OCI-LY1 (cell line): ENCODE results near the gene OTOG.

Source experiments
- H2AFZ ChIP-seq: fragments of 200-600 bp; sonication (generic), shearing (Covaris generic); 2 replicates; pipeline ENCODE4 v1.6.0; 2014; ENCODE audit warnings: antibody characterized with exemption, mild to moderate bottlenecking, low read length
- H3F3A ChIP-seq: fragments of 200-600 bp; sonication (generic), shearing (Covaris generic); 2 replicates; pipeline ENCODE4 v1.6.0; 2014; ENCODE audit warnings: mild to moderate bottlenecking, antibody characterized with exemption, low read length, moderate library complexity; ENCODE audit not compliant: insufficient read depth
- H3K27ac ChIP-seq: fragments of 200-600 bp; sonication (generic); 2 replicates; pipeline ENCODE4 v1.5.1; 2014; ENCODE audit warnings: low read length, mixed run types, mild to moderate bottlenecking, low read depth; ENCODE audit not compliant: poor library complexity, severe bottlenecking
- H3K27me3 ChIP-seq: fragments of 200-600 bp; sonication (generic); 2 replicates; pipeline ENCODE4 v1.6.0; 2014; ENCODE audit warnings: antibody characterized with exemption, mild to moderate bottlenecking, low read length, moderate library complexity; ENCODE audit not compliant: insufficient read depth
- H3K36me3 ChIP-seq: fragments of 200-600 bp; sonication (generic); 2 replicates; pipeline ENCODE4 v1.6.1; 2014; ENCODE audit warnings: mild to moderate bottlenecking, antibody characterized with exemption, low read length, moderate library complexity, mixed read lengths; ENCODE audit not compliant: insufficient read depth
- H3K4me1 ChIP-seq: fragments of 200-600 bp; sonication (generic); 2 replicates; pipeline ENCODE4 v1.5.1; 2014; ENCODE audit warnings: mild to moderate bottlenecking, low read length, moderate library complexity; ENCODE audit not compliant: insufficient read depth, severe bottlenecking
- H3K4me2 ChIP-seq: fragments of 200-600 bp; sonication (generic), shearing (Covaris generic); 2 replicates; pipeline ENCODE4 v1.6.1; 2014; ENCODE audit warnings: low read length
- H3K4me3 ChIP-seq: fragments of 200-600 bp; sonication (generic); 2 replicates; pipeline ENCODE4 v1.5.1; 2014; ENCODE audit warnings: low read length, low read depth, mild to moderate bottlenecking, mixed read lengths; ENCODE audit not compliant: poor library complexity, severe bottlenecking
- H3K79me2 ChIP-seq: fragments of 200-600 bp; shearing (Covaris generic); 2 replicates; pipeline ENCODE4 v1.6.1; 2016; ENCODE audit warnings: mixed run types, low read length, mixed read lengths; ENCODE audit not compliant: insufficient read depth
- H3K9ac ChIP-seq: fragments of 200-600 bp; sonication (generic), shearing (Covaris generic); 2 replicates; pipeline ENCODE4 v1.6.1; 2014; ENCODE audit warnings: mild to moderate bottlenecking, low read length, mixed read lengths
- H3K9me2 ChIP-seq: fragments of 200-600 bp; sonication (generic), shearing (Covaris generic); 2 replicates; pipeline ENCODE4 v1.6.1; 2014; ENCODE audit warnings: low read depth, mild to moderate bottlenecking, low read length, mixed read lengths
- H3K9me3 ChIP-seq: fragments of 200-600 bp; shearing (Covaris generic); 2 replicates; pipeline ENCODE4 v1.6.1; 2014; ENCODE audit warnings: low read length, mixed read lengths
- H4K20me1 ChIP-seq: fragments of 200-600 bp; sonication (generic), shearing (Covaris generic); 2 replicates; pipeline ENCODE4 v1.6.0; 2016; ENCODE audit warnings: mild to moderate bottlenecking, low read length; ENCODE audit not compliant: insufficient read depth
- CTCF ChIP-seq: fragments of 200-600 bp; sonication (generic), shearing (Covaris generic); IDR thresholded peaks from 2 replicates; pipeline ENCODE4 v1.5.1; 2017; ENCODE audit warnings: mild to moderate bottlenecking, antibody characterized with exemption, low read length, moderate library complexity, mixed read lengths
- EZH2 ChIP-seq: fragments of 200-600 bp; sonication (generic), shearing (Covaris generic); IDR thresholded peaks from 2 replicates; pipeline ENCODE4 v1.8.0; 2017; ENCODE audit warnings: borderline replicate concordance, mixed run types, mild to moderate bottlenecking, antibody characterized with exemption, low read length, moderate library complexity, mixed read lengths

The OTOG gene

GRCh38 chr11:17574141-17575091 is 27.4 kb downstream of the OTOG start:
- Histone ChIP-seq H3K79me2 (no peaks in the 10 kb centered on the region), H3K27ac (no peak overlapping the region), H3K27me3 (no peaks in the 10 kb centered on the region), H3F3A (no peaks in the 10 kb centered on the region), H3K9me2 (no peaks in the 10 kb centered on the region), H3K4me3 (no peak overlapping the region), H3K9me3 (no peaks in the 10 kb centered on the region), H3K4me1 (peaks cover 8% of the 10 kb centered on the region), H2AFZ (no peak overlapping the region), H3K9ac (no peak overlapping the region), H3K36me3 (no peaks in the 10 kb centered on the region), H3K4me2 (no peak overlapping the region), H4K20me1 (no peaks in the 10 kb centered on the region)
- TF ChIP-seq CTCF (no peak), EZH2 (no peak)

GRCh38 chr11:17575431-17576425 is 28.7 kb downstream of the OTOG start:
- no peaks in the 10 kb centered on the region for H3F3A ChIP-seq
- no peaks in the 10 kb centered on the region for H3K79me2 ChIP-seq
- no peak overlapping the region for H3K27ac ChIP-seq
- H3K27me3 ChIP-seq: no peaks in the 10 kb centered on the region
- H3K36me3 ChIP-seq: no peaks in the 10 kb centered on the region
- H3K9me2 ChIP-seq: no peaks in the 10 kb centered on the region
- no peak overlapping the region for H3K4me2 ChIP-seq
- peaks cover 8% of the 10 kb centered on the region for H3K4me1 ChIP-seq
- no peak for TF ChIP-seq EZH2
- TF ChIP-seq CTCF: no peak
- H3K9ac ChIP-seq: no peak overlapping the region
- H4K20me1 ChIP-seq: no peaks in the 10 kb centered on the region
- no peak overlapping the region for H3K4me3 ChIP-seq
- H3K9me3 ChIP-seq: no peaks in the 10 kb centered on the region
- H2AFZ ChIP-seq: no peak overlapping the region

- no peaks in the 10 kb centered on the region for H3K9me3 ChIP-seq
- no peaks in the 10 kb centered on the region for H3K36me3 ChIP-seq
- H3K79me2 ChIP-seq: no peaks in the 10 kb centered on the region
- no peaks in the 10 kb centered on the region for H3K4me1 ChIP-seq
- H4K20me1 ChIP-seq: no peaks in the 10 kb centered on the region
- no peak overlapping the region for H2AFZ ChIP-seq
- H3K27ac ChIP-seq: no peak overlapping the region
- no peak overlapping the region for H3K4me3 ChIP-seq
- H3K4me2 ChIP-seq: no peak overlapping the region
- H3K9me2 ChIP-seq: no peaks in the 10 kb centered on the region
- H3F3A ChIP-seq: no peaks in the 10 kb centered on the region
- H3K27me3 ChIP-seq: no peaks in the 10 kb centered on the region
- TF ChIP-seq CTCF: no peak
- TF ChIP-seq EZH2: no peak
- no peak overlapping the region for H3K9ac ChIP-seq
Measured at GRCh38 chr11:17578296-17578695, 31.2 kb downstream of the OTOG start.
